OCI-LY7 (cell line): ENCODE results near the gene TMEM181. TPM values are rescaled to one million over a fixed set of nuclear protein-coding genes. Genes with fewer than 3 reads are reported as not detected.
A peak's percentile ranks its signal among the peaks of the same experiment; 100 is the strongest.

Source experiments
- BruUV-seq: library from RNA; stranded (reverse); fragments of 400-500 nt; replicated peaks from 2 replicates; lab custom pipeline; 2021; lab: Mats Ljungman, UMichigan
- CTCF ChIA-PET: fragments of 300-600 bp; sonication (Branson Sonifier 250); formaldehyde crosslinking; loops from one replicate; lab custom pipeline; 2022; ENCODE audit warnings: antibody characterized with exemption; ENCODE audit not compliant: unreplicated experiment; lab: Charles Lee
- POLR2A ChIA-PET: fragments of 300-600 bp; sonication (Branson Sonifier 250); formaldehyde crosslinking; loops from one replicate; lab custom pipeline; 2022; ENCODE audit warnings: antibody characterized with exemption; lab: Charles Lee
- DNase-seq: peaks from one replicate; pipeline ENCODE4 v3.0.0-alpha.2; 2015; ENCODE audit warnings: low spot score
- H2AFZ ChIP-seq: fragments of 200-600 bp; sonication (generic), shearing (Covaris generic); 2 replicates; pipeline ENCODE4 v1.6.1; 2014; ENCODE audit warnings: mild to moderate bottlenecking, antibody characterized with exemption, low read length, moderate library complexity
- H3K27ac ChIP-seq: fragments of 200-600 bp; sonication (generic); 2 replicates; pipeline ENCODE4 v1.5.1; 2014; ENCODE audit warnings: mixed run types, low read depth, mild to moderate bottlenecking, moderate library complexity, low read length, inconsistent platforms; ENCODE audit not compliant: poor library complexity, severe bottlenecking
- H3K36me3 ChIP-seq: fragments of 200-600 bp; sonication (generic); 2 replicates; pipeline ENCODE4 v1.6.1; 2014; ENCODE audit warnings: mild to moderate bottlenecking, antibody characterized with exemption, low read length, moderate library complexity, mixed read lengths; ENCODE audit not compliant: insufficient read depth
- H3K4me1 ChIP-seq: fragments of 200-600 bp; sonication (generic); 2 replicates; pipeline ENCODE4 v1.5.1; 2014; ENCODE audit warnings: mild to moderate bottlenecking, low read length; ENCODE audit not compliant: insufficient read depth, poor library complexity, severe bottlenecking
- H3K4me2 ChIP-seq: fragments of 200-600 bp; sonication (generic); 2 replicates; pipeline ENCODE4 v1.6.1; 2014; ENCODE audit warnings: mild to moderate bottlenecking, low read length
- H3K4me3 ChIP-seq: fragments of 200-600 bp; sonication (generic); 2 replicates; pipeline ENCODE4 v1.5.1; 2014; ENCODE audit warnings: mild to moderate bottlenecking, low read depth, low read length; ENCODE audit not compliant: poor library complexity, severe bottlenecking
- H3K79me2 ChIP-seq: fragments of 200-600 bp; sonication (generic); 2 replicates; pipeline ENCODE4 v1.6.1; 2016; ENCODE audit warnings: low read depth, mild to moderate bottlenecking, low read length, moderate library complexity, mixed read lengths; ENCODE audit not compliant: insufficient read depth
- H3K9me2 ChIP-seq: fragments of 200-600 bp; sonication (generic); 2 replicates; pipeline ENCODE4 v1.6.1; 2016; ENCODE audit warnings: mild to moderate bottlenecking, low read length, mixed read lengths; ENCODE audit not compliant: insufficient read depth
- H3K9me3 ChIP-seq: fragments of 200-600 bp; sonication (generic); 2 replicates; pipeline ENCODE4 v1.6.1; 2014; ENCODE audit warnings: mild to moderate bottlenecking, mixed run types, low read length, mixed read lengths
- H4K20me1 ChIP-seq: fragments of 200-600 bp; sonication (generic); 2 replicates; pipeline ENCODE4 v1.6.1; 2014; ENCODE audit warnings: mild to moderate bottlenecking, antibody characterized with exemption, low read length, moderate library complexity, mixed read lengths; ENCODE audit not compliant: insufficient read depth
- EZH2phosphoT487 ChIP-seq: fragments of 200-600 bp; sonication (generic); IDR thresholded peaks from 2 replicates; pipeline ENCODE4 v1.6.1; 2018; ENCODE audit warnings: low read depth, borderline replicate concordance, mild to moderate bottlenecking, mixed run types, antibody characterized with exemption, low read length, moderate library complexity, mixed read lengths
- intact Hi-C: fragments of 100-400 bp; cut with micrococcal nuclease; formaldehyde crosslinking; loops from one replicate; pipeline ENCODE4 v1.10.0; 2022; ENCODE audit not compliant: unreplicated experiment
- total RNA-seq, 2 experiments: library from RNA; depleted of rRNA in 1 of 2; stranded (reverse); fragments of >200 nt in 1 of 2; shearing (Covaris generic) in 1 of 2; gene quantifications; 2 replicates each; pipeline ENCODE4 v1.2.3, GENCODE V29; 2014 to 2022
- TF ChIP-seq, protein P1 (sequence below): fragments of 200-600 bp; sonication (generic); conservative IDR thresholded peaks from 2 replicates; pipeline ENCODE4 v1.5.1; 2014; ENCODE audit warnings: mild to moderate bottlenecking, antibody characterized with exemption, low read length, moderate library complexity, mixed read lengths

Gene TMEM181
- total RNA-seq, 2 experiments from 2014 or later, result 8.0 to 12.5 TPM

DNA sequence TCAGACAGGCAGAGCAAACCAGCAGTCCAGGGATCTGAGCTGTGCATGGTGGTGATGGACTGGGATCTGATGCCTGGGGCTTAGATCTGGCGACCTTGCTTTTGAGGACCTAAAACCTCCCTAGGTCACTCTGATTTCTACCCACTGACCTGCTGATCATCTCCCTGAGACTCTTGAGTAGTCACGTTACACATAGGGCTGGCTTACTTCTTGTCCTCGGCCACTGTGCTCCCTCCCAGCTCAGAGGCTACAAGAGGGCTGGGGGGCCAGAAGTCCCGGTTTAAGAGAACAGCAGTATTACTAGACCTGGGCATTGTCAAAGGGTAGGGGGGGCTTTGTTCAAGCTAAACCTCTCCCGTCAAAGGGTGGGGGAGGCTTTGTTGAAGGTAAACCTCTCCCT, 79.2 kb downstream of the TMEM181 start:
- Histone ChIP-seq H3K36me3 (peaks cover 55% of the 10 kb centered on the region), H3K9me2 (no peaks in the 10 kb centered on the region), H3K4me2 (no peak overlapping the region), H3K4me3 (no peak overlapping the region), H3K79me2 (peaks cover 31% of the 10 kb centered on the region), H4K20me1 (no peaks in the 10 kb centered on the region), H3K4me1 (peaks cover 9% of the 10 kb centered on the region), H3K9me3 (no peaks in the 10 kb centered on the region), H2AFZ (no peak overlapping the region), H3K27ac (no peak overlapping the region)
- no peak for DNase-seq
- TF ChIP-seq, protein P1, sequence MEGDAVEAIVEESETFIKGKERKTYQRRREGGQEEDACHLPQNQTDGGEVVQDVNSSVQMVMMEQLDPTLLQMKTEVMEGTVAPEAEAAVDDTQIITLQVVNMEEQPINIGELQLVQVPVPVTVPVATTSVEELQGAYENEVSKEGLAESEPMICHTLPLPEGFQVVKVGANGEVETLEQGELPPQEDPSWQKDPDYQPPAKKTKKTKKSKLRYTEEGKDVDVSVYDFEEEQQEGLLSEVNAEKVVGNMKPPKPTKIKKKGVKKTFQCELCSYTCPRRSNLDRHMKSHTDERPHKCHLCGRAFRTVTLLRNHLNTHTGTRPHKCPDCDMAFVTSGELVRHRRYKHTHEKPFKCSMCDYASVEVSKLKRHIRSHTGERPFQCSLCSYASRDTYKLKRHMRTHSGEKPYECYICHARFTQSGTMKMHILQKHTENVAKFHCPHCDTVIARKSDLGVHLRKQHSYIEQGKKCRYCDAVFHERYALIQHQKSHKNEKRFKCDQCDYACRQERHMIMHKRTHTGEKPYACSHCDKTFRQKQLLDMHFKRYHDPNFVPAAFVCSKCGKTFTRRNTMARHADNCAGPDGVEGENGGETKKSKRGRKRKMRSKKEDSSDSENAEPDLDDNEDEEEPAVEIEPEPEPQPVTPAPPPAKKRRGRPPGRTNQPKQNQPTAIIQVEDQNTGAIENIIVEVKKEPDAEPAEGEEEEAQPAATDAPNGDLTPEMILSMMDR, result no peak
- TF ChIP-seq EZH2phosphoT487, result no peak
- BruUV-seq, result no TSS peak
- ChIA-PET CTCF (no interaction called here), POLR2A (interaction anchor here (0.6 to 1.5 kb wide), 2 partner anchors 19 to 313 kb away, joined by 3 read pairs; no protein-coding TSS in a partner anchor)
- intact Hi-C loops, result no loop called here

DNA sequence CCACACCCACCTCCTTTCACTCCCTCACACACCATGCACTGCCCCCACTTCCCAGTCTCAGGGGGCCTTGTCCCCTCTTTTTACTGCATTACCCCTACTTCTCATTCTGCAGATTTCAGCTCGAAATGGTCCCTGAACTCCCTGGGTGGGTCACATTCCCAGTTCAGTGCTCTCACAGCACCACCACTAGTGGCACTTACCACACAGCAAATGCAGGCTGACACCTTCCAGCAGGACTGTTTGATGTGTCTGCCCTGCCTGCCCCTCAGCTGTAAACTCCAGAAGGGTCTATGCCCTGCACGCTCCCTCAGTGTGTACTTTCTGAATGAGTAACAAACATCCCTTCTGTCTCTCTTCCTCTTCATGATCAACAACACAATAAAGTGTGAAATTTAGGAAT, 80.6 kb downstream of the TMEM181 start:
- intact Hi-C loops, result no loop called here
- no peak for DNase-seq
- Histone ChIP-seq H3K4me3 (no peak overlapping the region), H4K20me1 (no peaks in the 10 kb centered on the region), H3K27ac (no peak overlapping the region), H3K4me2 (no peak overlapping the region), H3K4me1 (peaks cover 16% of the 10 kb centered on the region), H3K36me3 (peaks cover 43% of the 10 kb centered on the region), H3K9me2 (no peaks in the 10 kb centered on the region), H3K79me2 (peaks cover 31% of the 10 kb centered on the region), H2AFZ (no peak overlapping the region), H3K9me3 (no peaks in the 10 kb centered on the region)
- no TSS peak for BruUV-seq
- CTCF ChIA-PET, result no interaction called here
- POLR2A ChIA-PET, result no interaction called here
- TF ChIP-seq, protein P1, result no peak
- no peak for TF ChIP-seq EZH2phosphoT487

DNA sequence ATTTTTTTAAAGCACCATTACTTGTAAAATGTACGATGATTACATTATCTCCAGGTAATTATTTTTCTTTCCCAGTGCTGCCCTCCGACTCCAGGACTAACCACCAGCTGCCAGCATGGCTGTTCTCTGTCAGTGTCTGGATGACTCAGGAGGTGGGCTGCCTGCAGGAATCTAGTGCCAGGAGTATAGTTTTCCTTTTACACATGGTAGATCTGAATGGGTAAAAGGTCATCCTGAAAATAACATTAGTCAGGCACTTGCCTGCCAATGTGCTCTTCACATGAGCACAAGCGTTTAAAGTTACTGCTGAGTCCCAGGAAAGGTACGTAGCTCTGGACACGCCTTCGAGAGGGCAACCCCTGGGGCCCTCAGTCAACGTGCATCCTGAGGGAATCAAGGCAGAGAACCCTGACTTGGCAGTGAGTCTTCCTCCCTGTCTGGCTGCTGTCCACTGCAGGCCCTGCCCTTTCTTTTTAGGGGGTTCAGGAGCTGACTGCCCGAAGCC, 82.3 kb downstream of the TMEM181 start:
- no peaks in the 10 kb centered on the region for H3K9me2 ChIP-seq
- H3K4me2 ChIP-seq, result peak overlapping the region; percentile 96
- ChIA-PET CTCF (no interaction called here), POLR2A (interaction anchor here (0.9 to 1.0 kb wide), 2 partner anchors 8 to 9 kb away, joined by 3 to 4 read pairs; no protein-coding TSS in a partner anchor)
- TF ChIP-seq EZH2phosphoT487, result no peak
- TF ChIP-seq, protein P1, result no peak
- DNase-seq, result no peak
- peaks cover 29% of the 10 kb centered on the region for H3K36me3 ChIP-seq
- no peak overlapping the region for H3K27ac ChIP-seq
- no peaks in the 10 kb centered on the region for H4K20me1 ChIP-seq
- H2AFZ ChIP-seq, result no peak overlapping the region
- no TSS peak for BruUV-seq
- H3K9me3 ChIP-seq, result no peaks in the 10 kb centered on the region
- H3K79me2 ChIP-seq, result peaks cover 31% of the 10 kb centered on the region
- H3K4me1 ChIP-seq, result peaks cover 18% of the 10 kb centered on the region
- no peak overlapping the region for H3K4me3 ChIP-seq
- intact Hi-C loops, result no loop called here
